ENCODE results near the gene MMP1. TPM values are rescaled to one million over a fixed set of nuclear protein-coding genes. Genes with fewer than 3 reads are reported as not detected.

The MMP1 gene
- total RNA-seq, 1 experiment from 2014 or later: 0.35 TPM

GRCh38 chr11:102813484-102813883 lies 15.5 kb upstream of the MMP1 start:
- POLR2A ChIA-PET: interaction anchor here (0.9 kb wide), 1 partner anchor 33 kb away, joined by 3 read pairs; no protein-coding TSS in a partner anchor
- Mint-ChIP-seq H3K4me1 (ENCODE audit: insufficient read depth, unreplicated experiment) (peaks cover 17% of the 10 kb centered on the region), H3K36me3 (ENCODE audit: insufficient read depth, unreplicated experiment) (no peaks in the 10 kb centered on the region), H3K9me3 (ENCODE audit: unreplicated experiment) (peaks cover 16% of the 10 kb centered on the region), H3K27me3 (ENCODE audit: insufficient read depth, unreplicated experiment) (no peaks in the 10 kb centered on the region), H3K4me3 (ENCODE audit: unreplicated experiment) (no peak overlapping the region), H3K27ac (ENCODE audit: low read depth, unreplicated experiment) (no peak overlapping the region)
- CTCF ChIA-PET: interaction anchor here (0.6 to 4.8 kb wide), 4 partner anchors 33 to 128 kb away, joined by 3 to 77 read pairs (median 10); no protein-coding TSS in a partner anchor
- DNase-seq (ENCODE audit: unreplicated experiment): peak; percentile 40
- intact Hi-C loops (cut with micrococcal nuclease): no loop called here
- no peak for TF ChIP-seq CTCF (IDR thresholded peaks at IDR 0.05; ENCODE audit: unreplicated experiment)
- no TSS peak for BruUV-seq (replicated peaks)

GRCh38 chr11:102812188-102812587 lies 14.2 kb upstream of the MMP1 start:
- DNase-seq (ENCODE audit: unreplicated experiment): no peak
- no peak overlapping the region for H3K4me3 Mint-ChIP-seq (ENCODE audit: unreplicated experiment)
- peaks cover 9% of the 10 kb centered on the region for H3K9me3 Mint-ChIP-seq (ENCODE audit: unreplicated experiment)
- no peaks in the 10 kb centered on the region for H3K36me3 Mint-ChIP-seq (ENCODE audit: insufficient read depth, unreplicated experiment)
- no peak for TF ChIP-seq CTCF (IDR thresholded peaks at IDR 0.05; ENCODE audit: unreplicated experiment)
- BruUV-seq (replicated peaks): no TSS peak
- H3K27me3 Mint-ChIP-seq (ENCODE audit: insufficient read depth, unreplicated experiment): no peaks in the 10 kb centered on the region
- intact Hi-C loops (cut with micrococcal nuclease): no loop called here
- peaks cover 17% of the 10 kb centered on the region for H3K4me1 Mint-ChIP-seq (ENCODE audit: insufficient read depth, unreplicated experiment)
- H3K27ac Mint-ChIP-seq (ENCODE audit: low read depth, unreplicated experiment): no peak overlapping the region
- ChIA-PET POLR2A (interaction anchor here (0.6 to 1.3 kb wide), 4 partner anchors 37 to 134 kb away, joined by 3 to 5 read pairs (median 4); no protein-coding TSS in a partner anchor), CTCF (interaction anchor here (0.6 to 4.8 kb wide), 8 partner anchors 61 to 224 kb away, joined by 3 to 77 read pairs (median 4); no protein-coding TSS in a partner anchor)

- H3K4me1 Mint-ChIP-seq (ENCODE audit: insufficient read depth, unreplicated experiment): peaks cover 17% of the 10 kb centered on the region
- no TSS peak for BruUV-seq (replicated peaks)
- H3K27me3 Mint-ChIP-seq (ENCODE audit: insufficient read depth, unreplicated experiment): no peaks in the 10 kb centered on the region
- peak; percentile 55 for DNase-seq (ENCODE audit: unreplicated experiment)
- intact Hi-C loops (cut with micrococcal nuclease): loop anchor here (1.0 kb wide), 3 partner anchors 78 to 244 kb away; no protein-coding TSS in a partner anchor
- ChIA-PET POLR2A (interaction anchor here (1.2 kb wide), 1 partner anchor 130 kb away, joined by 4 read pairs; no protein-coding TSS in a partner anchor), CTCF (interaction anchor here (0.6 to 4.8 kb wide), 19 partner anchors 9 to 255 kb away, joined by 3 to 77 read pairs (median 5); no protein-coding TSS in a partner anchor)
- no peaks in the 10 kb centered on the region for H3K9me3 Mint-ChIP-seq (ENCODE audit: unreplicated experiment)
- TF ChIP-seq CTCF (IDR thresholded peaks at IDR 0.05; ENCODE audit: unreplicated experiment): peak; percentile 62
- H3K36me3 Mint-ChIP-seq (ENCODE audit: insufficient read depth, unreplicated experiment): no peaks in the 10 kb centered on the region
- H3K27ac Mint-ChIP-seq (ENCODE audit: low read depth, unreplicated experiment): no peak overlapping the region
- H3K4me3 Mint-ChIP-seq (ENCODE audit: unreplicated experiment): no peak overlapping the region
These were observed 13.1 kb upstream of the MMP1 start for GRCh38 chr11:102810950-102811660.

- H3K36me3 Mint-ChIP-seq (ENCODE audit: insufficient read depth, unreplicated experiment): no peaks in the 10 kb centered on the region
- intact Hi-C loops (cut with micrococcal nuclease): no loop called here
- peaks cover 17% of the 10 kb centered on the region for H3K4me1 Mint-ChIP-seq (ENCODE audit: insufficient read depth, unreplicated experiment)
- POLR2A ChIA-PET: interaction anchor here (0.6 to 1.7 kb wide), 2 partner anchors 33 to 155 kb away, joined by 3 read pairs; partner anchors contain the start of gene MMP3
- no peaks in the 10 kb centered on the region for H3K9me3 Mint-ChIP-seq (ENCODE audit: unreplicated experiment)
- no peak overlapping the region for H3K4me3 Mint-ChIP-seq (ENCODE audit: unreplicated experiment)
- no TSS peak for BruUV-seq (replicated peaks)
- no peaks in the 10 kb centered on the region for H3K27me3 Mint-ChIP-seq (ENCODE audit: insufficient read depth, unreplicated experiment)
- no peak for DNase-seq (ENCODE audit: unreplicated experiment)
- H3K27ac Mint-ChIP-seq (ENCODE audit: low read depth, unreplicated experiment): no peak overlapping the region
- TF ChIP-seq CTCF (IDR thresholded peaks at IDR 0.05; ENCODE audit: unreplicated experiment): no peak
- CTCF ChIA-PET: interaction anchor here (0.6 to 4.8 kb wide), 22 partner anchors 9 to 257 kb away, joined by 3 to 77 read pairs (median 5); no protein-coding TSS in a partner anchor
These were observed 12.0 kb upstream of the MMP1 start for GRCh38 chr11:102809971-102810370.

Measured in MCF 10A (cell line).